ENCODE measurements around the gene BBS9. TPM values are rescaled to one million over a fixed set of nuclear protein-coding genes. Genes with fewer than 3 reads are reported as not detected.

Gene BBS9
- polyA plus RNA-seq, 1 donor from 2014 or later = 9.8 TPM

GRCh38 chr7:33142585-33142984 is 13.2 kb downstream of the BBS9 start:
- H3K9me2 ChIP-seq (ENCODE audit: insufficient read depth, low read length) = no peaks in the 10 kb centered on the region
- no peaks in the 10 kb centered on the region for H3K36me3 ChIP-seq (ENCODE audit: insufficient read depth, low read length)
- H3K27ac ChIP-seq (ENCODE audit: low read length) = no peak overlapping the region
- no peak overlapping the region for H3K4me2 ChIP-seq (ENCODE audit: low read length)
- no peaks in the 10 kb centered on the region for H3F3A ChIP-seq (ENCODE audit: insufficient read depth, low read length, poor library complexity, severe bottlenecking)
- TF ChIP-seq TAF1 (IDR thresholded peaks at IDR 0.05; ENCODE audit: low read depth) = no peak
- no peak for TF ChIP-seq CTCF (IDR thresholded peaks at IDR 0.05; ENCODE audit: poor library complexity, severe bottlenecking)
- no peak for TF ChIP-seq MXI1 (conservative IDR thresholded peaks at IDR 0.05; ENCODE audit: poor library complexity, severe bottlenecking)
- H2AFZ ChIP-seq (ENCODE audit: low read depth, low read length) = no peak overlapping the region
- no peaks in the 10 kb centered on the region for H3K27me3 ChIP-seq (ENCODE audit: insufficient read depth, low read depth, low read length)
- no peaks in the 10 kb centered on the region for H4K20me1 ChIP-seq (ENCODE audit: insufficient read depth)
- H3K79me2 ChIP-seq (replicated peaks; ENCODE audit: insufficient read depth, low read length) = no peaks in the 10 kb centered on the region
- no peak overlapping the region for H3K9ac ChIP-seq (ENCODE audit: low read length)
- no peaks in the 10 kb centered on the region for H3K9me3 ChIP-seq (ENCODE audit: low read length)
- no peak overlapping the region for H3K4me3 ChIP-seq (ENCODE audit: low read length)

GRCh38 chr7:33143996-33144718 is 14.8 kb downstream of the BBS9 start:
- no peak overlapping the region for H3K9ac ChIP-seq (ENCODE audit: low read length)
- H3K4me3 ChIP-seq (ENCODE audit: low read length) = no peak overlapping the region
- no peaks in the 10 kb centered on the region for H3K27me3 ChIP-seq (ENCODE audit: insufficient read depth, low read depth, low read length)

More at GRCh38 chr7:33143996-33144718, 14.8 kb downstream of the BBS9 start:
- Histone ChIP-seq H3K79me2 (replicated peaks; ENCODE audit: insufficient read depth, low read length) (no peaks in the 10 kb centered on the region), H3K9me2 (ENCODE audit: insufficient read depth, low read length) (no peaks in the 10 kb centered on the region), H3K9me3 (ENCODE audit: low read length) (no peaks in the 10 kb centered on the region), H3K36me3 (ENCODE audit: insufficient read depth, low read length) (no peaks in the 10 kb centered on the region), H2AFZ (ENCODE audit: low read depth, low read length) (no peak overlapping the region), H3K4me2 (ENCODE audit: low read length) (no peak overlapping the region), H3K27ac (ENCODE audit: low read length) (no peak overlapping the region), H3F3A (ENCODE audit: insufficient read depth, low read length, poor library complexity, severe bottlenecking) (no peaks in the 10 kb centered on the region), H4K20me1 (ENCODE audit: insufficient read depth) (no peaks in the 10 kb centered on the region)
- no peak for TF ChIP-seq RAD21 (conservative IDR thresholded peaks at IDR 0.05)
- no peak for TF ChIP-seq SMC3 (conservative IDR thresholded peaks at IDR 0.05; ENCODE audit: poor library complexity)
- no peak for TF ChIP-seq EP300 (conservative IDR thresholded peaks at IDR 0.05; ENCODE audit: poor library complexity, severe bottlenecking)
- no peak for TF ChIP-seq TAF1 (IDR thresholded peaks at IDR 0.05; ENCODE audit: low read depth)
- no peak for TF ChIP-seq POLR2AphosphoS5 (IDR thresholded peaks at IDR 0.05)
- TF ChIP-seq EZH2 (IDR thresholded peaks at IDR 0.05; ENCODE audit: borderline replicate concordance, insufficient read depth, low read length, poor library complexity, severe bottlenecking) = no peak
- no peak for TF ChIP-seq CTCF (IDR thresholded peaks at IDR 0.05; ENCODE audit: poor library complexity, severe bottlenecking)
- TF ChIP-seq MXI1 (conservative IDR thresholded peaks at IDR 0.05; ENCODE audit: poor library complexity, severe bottlenecking) = no peak
- TF ChIP-seq REST (IDR thresholded peaks at IDR 0.05; ENCODE audit: borderline replicate concordance) = no peak

All from neural cell (in vitro differentiated cells).